ENCODE results near the gene POLR2E. TPM values are rescaled to one million over a fixed set of nuclear protein-coding genes. Genes with fewer than 3 reads are reported as not detected.

The POLR2E gene
- total and polyA plus RNA-seq, 2 of the 13 experiments (the other 11 are each of a cell fraction or from before 2014, with no cell fraction given) = 140 to 272 TPM

GRCh38 chr19:1039646-1040475 is 55.3 kb downstream of the POLR2E start, which contains the start of gene ABCA7 (continued):
- no peak for TF ChIP-seq HOXA5 (CRISPR knock-in tag; IDR thresholded peaks at IDR 0.05)
- TF ChIP-seq ZNF337 (CRISPR knock-in tag; IDR thresholded peaks at IDR 0.05; ENCODE audit: borderline replicate concordance, low read depth) = 0 out of 2 replicates have a peak, but pooled peaks have one; percentile 34
- TF ChIP-seq BRCA1 (CRISPR knock-in tag; IDR thresholded peaks at IDR 0.05) = no peak
- TF ChIP-seq AHDC1 (CRISPR knock-in tag; IDR thresholded peaks at IDR 0.05; ENCODE audit: borderline replicate concordance) = no peak
- TF ChIP-seq REST (IDR thresholded peaks at IDR 0.05; ENCODE audit: borderline replicate concordance in 1 of 2, low read depth in 1 of 2, low read length in 2 of 2) = no peak
- no peak for TF ChIP-seq NFIC (IDR thresholded peaks at IDR 0.05; ENCODE audit: low read length)
- TF ChIP-seq KLF6 (CRISPR knock-in tag; IDR thresholded peaks at IDR 0.05) = no peak
- peak; percentile 20; the same call in 1 of the 2 replicates for TF ChIP-seq RXRB (CRISPR knock-in tag; IDR thresholded peaks at IDR 0.05; ENCODE audit: borderline replicate concordance)
- peak; percentile 67; the same call in 1 of the 2 replicates for TF ChIP-seq ZNF891 (CRISPR knock-in tag; IDR thresholded peaks at IDR 0.05)
- TF ChIP-seq ARID4A (CRISPR knock-in tag; IDR thresholded peaks at IDR 0.05; ENCODE audit: borderline replicate concordance) = peak; percentile 82; the same call in 1 of the 2 replicates
- no peak for TF ChIP-seq ZNF577 (CRISPR knock-in tag; IDR thresholded peaks at IDR 0.05; ENCODE audit: borderline replicate concordance, low read depth)
- peak; percentile 71; the same call in 1 of the 2 replicates for TF ChIP-seq MYPOP (CRISPR knock-in tag; IDR thresholded peaks at IDR 0.05)
- no peak for TF ChIP-seq ZMYM2 (CRISPR knock-in tag; IDR thresholded peaks at IDR 0.05)
